HEK293T (cell line): ENCODE data around the gene LRP5.

ENCODE experiments used
- CTCF ChIA-PET: fragments of 350-600 bp; formaldehyde crosslinking; extraction: SDS; loops from one replicate; lab custom pipeline; 2021; ENCODE audit warnings: antibody characterized with exemption, inconsistent platforms; lab: Yijun Ruan, JAX
- POLR2A ChIA-PET: fragments of 350-600 bp; formaldehyde crosslinking; extraction: SDS; loops from one replicate; lab custom pipeline; 2020; ENCODE audit warnings: antibody characterized with exemption, inconsistent platforms; lab: Yijun Ruan, JAX
- DNase-seq: peaks from one replicate; pipeline ENCODE4 v3.0.0; 2012; ENCODE audit warnings: mixed read lengths; ENCODE audit errors: extremely low spot score
- ARNT ChIP-seq: fragments of 450-650 bp; IDR thresholded peaks from 2 replicates; pipeline ENCODE4 v1.6.1; 2017; ENCODE audit warnings: mild to moderate bottlenecking
- BHLHE40 ChIP-seq: fragments of 450-650 bp; IDR thresholded peaks from 2 replicates; pipeline ENCODE4 v1.6.1; 2016; ENCODE audit warnings: mild to moderate bottlenecking, moderate library complexity, borderline replicate concordance
- CTBP1 ChIP-seq: fragments of 450-650 bp; IDR thresholded peaks from 2 replicates; pipeline ENCODE4 v1.6.1; 2016; ENCODE audit warnings: borderline replicate concordance
- ELF4 ChIP-seq: fragments of 450-650 bp; IDR thresholded peaks from 2 replicates; pipeline ENCODE4 v1.6.1; 2017; ENCODE audit warnings: antibody characterized with exemption
- FOXA1 ChIP-seq: fragments of 450-650 bp; IDR thresholded peaks from 2 replicates; pipeline ENCODE4 v1.6.1; 2016; ENCODE audit warnings: mild to moderate bottlenecking
- FOXK2 ChIP-seq: fragments of 450-650 bp; IDR thresholded peaks from 2 replicates; pipeline ENCODE4 v1.6.1; 2016; ENCODE audit warnings: mild to moderate bottlenecking
- FOXM1 ChIP-seq: fragments of 450-650 bp; IDR thresholded peaks from 2 replicates; pipeline ENCODE4 v1.6.1; 2017; ENCODE audit warnings: mild to moderate bottlenecking, borderline replicate concordance
- HDGF ChIP-seq: fragments of 450-650 bp; IDR thresholded peaks from 2 replicates; pipeline ENCODE4 v1.6.1; 2017; ENCODE audit warnings: antibody characterized with exemption, borderline replicate concordance
- L3MBTL2 ChIP-seq: fragments of 450-650 bp; conservative IDR thresholded peaks from 2 replicates; pipeline ENCODE4 v1.6.1; 2016; ENCODE audit warnings: mild to moderate bottlenecking
- LEF1 ChIP-seq: fragments of 450-650 bp; IDR thresholded peaks from 2 replicates; pipeline ENCODE4 v1.6.1; 2017; ENCODE audit warnings: mild to moderate bottlenecking, borderline replicate concordance
- NFRKB ChIP-seq: fragments of 450-650 bp; IDR thresholded peaks from 2 replicates; pipeline ENCODE4 v1.6.1; 2016; ENCODE audit warnings: mild to moderate bottlenecking, moderate library complexity
- PKNOX1 ChIP-seq: fragments of 450-650 bp; IDR thresholded peaks from 2 replicates; pipeline ENCODE4 v1.6.1; 2016
- SP1 ChIP-seq: fragments of 450-650 bp; IDR thresholded peaks from 2 replicates; pipeline ENCODE4 v1.6.1; 2017
- SUZ12 ChIP-seq: fragments of 450-650 bp; IDR thresholded peaks from 2 replicates; pipeline ENCODE4 v1.6.1; 2016; ENCODE audit warnings: mild to moderate bottlenecking
- TARDBP ChIP-seq: fragments of 450-650 bp; IDR thresholded peaks from 2 replicates; pipeline ENCODE4 v1.6.1; 2016
- ZNF384 ChIP-seq: fragments of 450-650 bp; IDR thresholded peaks from 2 replicates; pipeline ENCODE4 v1.6.1; 2016

The LRP5 gene

GRCh38 chr11:68300076-68300830, 12.1 kb upstream of the LRP5 start:
- TF ChIP-seq CTBP1 = no peak
- TF ChIP-seq L3MBTL2 = no peak
- TF ChIP-seq BHLHE40 = no peak
- TF ChIP-seq PKNOX1 = no peak
- TF ChIP-seq SUZ12 = no peak
- TF ChIP-seq ELF4 = no peak
- TF ChIP-seq LEF1 = no peak
- TF ChIP-seq HDGF = no peak
- no peak for TF ChIP-seq FOXA1
- no peak for TF ChIP-seq FOXK2
- no peak for TF ChIP-seq NFRKB
- TF ChIP-seq FOXM1 = no peak
- no peak for TF ChIP-seq TARDBP
- TF ChIP-seq ZNF384 = no peak
- no peak for TF ChIP-seq ARNT
- no peak for TF ChIP-seq SP1
- POLR2A ChIA-PET = no interaction called here
- CTCF ChIA-PET = interaction anchor here (1.9 to 5.0 kb wide), 2 partner anchors 42 to 92 kb away, joined by 8 to 47 read pairs; no protein-coding TSS in a partner anchor
- DNase-seq = no peak

- DNase-seq = no peak
- ChIA-PET POLR2A (no interaction called here), CTCF (interaction anchor here (0.6 kb wide), 1 partner anchor 282 kb away, joined by 4 read pairs; no protein-coding TSS in a partner anchor)
- no peak for TF ChIP-seq TARDBP
- no peak for TF ChIP-seq PKNOX1
- TF ChIP-seq NFRKB = no peak
- no peak for TF ChIP-seq FOXA1
- TF ChIP-seq LEF1 = no peak
- TF ChIP-seq SP1 = no peak
- TF ChIP-seq SUZ12 = no peak
- TF ChIP-seq BHLHE40 = no peak
- TF ChIP-seq FOXK2 = no peak
- TF ChIP-seq L3MBTL2 = no peak
- no peak for TF ChIP-seq ZNF384
Observed at GRCh38 chr11:68302256-68302655, 10.1 kb upstream of the LRP5 start.

GRCh38 chr11:68302670-68303069, 9.7 kb upstream of the LRP5 start:
- no peak for TF ChIP-seq L3MBTL2
- no peak for TF ChIP-seq HDGF
- no peak for DNase-seq
- CTCF ChIA-PET = no interaction called here
- POLR2A ChIA-PET = no interaction called here

GRCh38 chr11:68303083-68303482, 9.3 kb upstream of the LRP5 start:
- TF ChIP-seq FOXK2 (no peak), FOXA1 (no peak), PKNOX1 (no peak), TARDBP (no peak), L3MBTL2 (no peak), ELF4 (no peak), NFRKB (no peak), HDGF (no peak), SUZ12 (no peak), ARNT (no peak), SP1 (no peak), FOXM1 (no peak), ZNF384 (no peak), LEF1 (no peak)
- POLR2A ChIA-PET = no interaction called here
- no peak for DNase-seq
- CTCF ChIA-PET = no interaction called here

GRCh38 chr11:68303982-68304780, 8.2 kb upstream of the LRP5 start:
- DNase-seq = no peak
- no peak for TF ChIP-seq PKNOX1
- no peak for TF ChIP-seq ARNT
- no peak for TF ChIP-seq NFRKB
- TF ChIP-seq L3MBTL2 = no peak
- TF ChIP-seq HDGF = no peak
- TF ChIP-seq FOXA1 = no peak
- TF ChIP-seq BHLHE40 = no peak
- no peak for TF ChIP-seq ELF4
- TF ChIP-seq CTBP1 = no peak
- POLR2A ChIA-PET = no interaction called here
- CTCF ChIA-PET = no interaction called here
